Muscle of leg (tissue), 11 donors: ENCODE measurements around the gene HNMT. TPM values are rescaled to one million over a fixed set of nuclear protein-coding genes. Genes with fewer than 3 reads are reported as not detected.

ENCODE experiments used
- DNase-seq: peaks from one replicate; pipeline ENCODE4 v3.0.0; 2013
- H3K27ac ChIP-seq: one replicate; pipeline ENCODE4 v1.5.1; 2013; ENCODE audit warnings: mild to moderate bottlenecking, low read length, control low read depth
- H3K27me3 ChIP-seq: one replicate; pipeline ENCODE4 v1.6.1; 2013; ENCODE audit warnings: low read length; ENCODE audit not compliant: control insufficient read depth, insufficient read depth
- H3K36me3 ChIP-seq: one replicate; pipeline ENCODE4 v1.6.1; 2013; ENCODE audit warnings: low read length; ENCODE audit not compliant: control insufficient read depth, insufficient read depth
- H3K4me1 ChIP-seq: one replicate; pipeline ENCODE4 v1.6.1; 2013; ENCODE audit warnings: low read length; ENCODE audit not compliant: control insufficient read depth, insufficient read depth
- H3K4me3 ChIP-seq: one replicate; pipeline ENCODE4 v1.5.1; 2013; ENCODE audit warnings: low read length, control low read depth
- H3K9me3 ChIP-seq: replicated peaks from 2 replicates; pipeline ENCODE4 v1.6.1; 2013; ENCODE audit warnings: low read depth, low read length; ENCODE audit not compliant: control insufficient read depth
- WGBS: methylation state at CpG from one replicate; pipeline ENCODE4 v1.1.5; 2013; ENCODE audit warnings: missing lambda C conversion rate; ENCODE audit not compliant: insufficient coverage; 5-methylcytosine and 5-hydroxymethylcytosine counted together
- polyA plus RNA-seq, 8 donors: library from polyadenylated mRNA; unstranded; fragments of 120-200 nt; gene quantifications; one replicate each; pipeline versions ENCODE4 v1.2.1 to v1.2.3, GENCODE V29; 2013; ENCODE audit warnings: inconsistent platforms in 1 of 8, low replicate concordance in 1 of 8; ENCODE audit not compliant: insufficient read length in 8 of 8, insufficient read depth in 1 of 8
- total RNA-seq: library from RNA; stranded (reverse); fragments of 120-200 nt; gene quantifications from one replicate; pipeline ENCODE4 v1.2.4, GENCODE V29; 2013

HNMT gene
- total and polyA plus RNA-seq, 9 donors: 16.3 to 37.7 (median 23.5) TPM

GRCh38 chr2:137930146-137930545, 34.1 kb upstream of the HNMT start:
- H3K4me1 ChIP-seq: no peaks in the 10 kb centered on the region
- no peaks in the 10 kb centered on the region for H3K36me3 ChIP-seq
- WGBS: no CpG with 5 or more reads among the region's 3 CpGs
- H3K27ac ChIP-seq: no peak overlapping the region
- no peak for DNase-seq
- H3K9me3 ChIP-seq: no peaks in the 10 kb centered on the region
- H3K27me3 ChIP-seq: no peaks in the 10 kb centered on the region
- no peak overlapping the region for H3K4me3 ChIP-seq

DNA sequence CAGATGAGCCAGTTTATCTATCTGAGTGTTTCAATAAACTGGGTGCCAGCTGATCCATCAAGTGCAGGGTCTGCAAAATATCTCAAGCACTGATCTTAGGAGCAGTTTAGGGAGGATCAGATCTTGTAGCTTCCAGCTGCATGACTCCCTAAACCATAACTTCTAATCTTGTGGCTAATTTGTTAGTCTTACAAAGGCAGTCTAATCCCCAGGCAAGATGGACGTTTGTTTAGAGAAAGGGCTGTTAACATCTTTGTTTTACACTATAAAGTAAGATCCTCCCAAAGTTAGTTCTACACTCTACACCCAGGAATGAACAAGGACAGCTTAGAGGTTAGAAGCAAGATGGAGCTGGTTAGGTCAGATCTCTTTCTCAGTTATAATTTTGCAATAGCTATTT, 28.7 kb upstream of the HNMT start:
- no CpG with 5 or more reads among the region's 1 CpG for WGBS
- no peaks in the 10 kb centered on the region for H3K36me3 ChIP-seq
- H3K27me3 ChIP-seq: no peaks in the 10 kb centered on the region

DNA sequence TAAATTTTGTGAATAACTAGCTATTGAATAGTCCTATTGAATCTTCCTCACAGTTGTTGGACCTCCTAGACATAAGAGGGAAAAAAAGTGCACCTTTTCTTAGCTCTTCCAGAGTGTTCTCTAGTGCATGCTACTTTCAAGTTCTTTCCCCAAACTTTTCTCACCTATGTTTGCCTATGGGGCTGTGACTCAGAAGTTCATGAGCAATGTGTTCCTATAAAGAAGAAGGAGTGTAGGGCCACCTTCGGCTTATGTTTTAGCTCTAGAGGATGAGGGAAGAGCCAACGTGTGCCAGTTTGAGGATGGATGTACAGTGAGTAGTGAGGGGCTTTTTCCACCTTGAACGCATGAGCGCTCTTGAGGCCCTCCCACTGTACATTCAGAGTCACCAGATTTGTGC, 27.0 kb upstream of the HNMT start:
- no peaks in the 10 kb centered on the region for H3K9me3 ChIP-seq
- no peak for DNase-seq
- H3K36me3 ChIP-seq: no peaks in the 10 kb centered on the region
- no peaks in the 10 kb centered on the region for H3K4me1 ChIP-seq
- no peak overlapping the region for H3K4me3 ChIP-seq
- H3K27ac ChIP-seq: no peak overlapping the region
- no CpG with 5 or more reads among the region's 4 CpGs for WGBS
- H3K27me3 ChIP-seq: no peaks in the 10 kb centered on the region

More for the DNA sequence above, 28.7 kb upstream of the HNMT start:
- no peak for DNase-seq
- Histone ChIP-seq H3K27ac (no peak overlapping the region), H3K9me3 (no peaks in the 10 kb centered on the region), H3K4me1 (no peaks in the 10 kb centered on the region), H3K4me3 (no peak overlapping the region)

- no CpG with 5 or more reads among the region's 3 CpGs for WGBS
- H3K27ac ChIP-seq: no peak overlapping the region
Observed at GRCh38 chr2:137937778-137938177, 26.5 kb upstream of the HNMT start.

GRCh38 chr2:137938204-137938603, 26.1 kb upstream of the HNMT start:
- H3K27me3 ChIP-seq: no peaks in the 10 kb centered on the region
- 40% methylated on average over 1 of the region's 4 CpGs for WGBS
- DNase-seq: peak; percentile 19
- H3K36me3 ChIP-seq: no peaks in the 10 kb centered on the region
- no peaks in the 10 kb centered on the region for H3K9me3 ChIP-seq
- H3K4me3 ChIP-seq: no peak overlapping the region
- H3K4me1 ChIP-seq: no peaks in the 10 kb centered on the region
- H3K27ac ChIP-seq: no peak overlapping the region

More at GRCh38 chr2:137937778-137938177, 26.5 kb upstream of the HNMT start:
- no peaks in the 10 kb centered on the region for H3K4me1 ChIP-seq
- no peak for DNase-seq
- no peak overlapping the region for H3K4me3 ChIP-seq
- no peaks in the 10 kb centered on the region for H3K9me3 ChIP-seq
- H3K36me3 ChIP-seq: no peaks in the 10 kb centered on the region
- H3K27me3 ChIP-seq: no peaks in the 10 kb centered on the region

- WGBS: 100% methylated on average over 1 of the region's 1 CpG
- no peaks in the 10 kb centered on the region for H3K9me3 ChIP-seq
- H3K4me3 ChIP-seq: no peak overlapping the region
- H3K4me1 ChIP-seq: no peaks in the 10 kb centered on the region
- no peaks in the 10 kb centered on the region for H3K36me3 ChIP-seq
- no peak for DNase-seq
- no peaks in the 10 kb centered on the region for H3K27me3 ChIP-seq
- H3K27ac ChIP-seq: no peak overlapping the region
Observed at GRCh38 chr2:137939026-137939425, 25.2 kb upstream of the HNMT start.

DNA sequence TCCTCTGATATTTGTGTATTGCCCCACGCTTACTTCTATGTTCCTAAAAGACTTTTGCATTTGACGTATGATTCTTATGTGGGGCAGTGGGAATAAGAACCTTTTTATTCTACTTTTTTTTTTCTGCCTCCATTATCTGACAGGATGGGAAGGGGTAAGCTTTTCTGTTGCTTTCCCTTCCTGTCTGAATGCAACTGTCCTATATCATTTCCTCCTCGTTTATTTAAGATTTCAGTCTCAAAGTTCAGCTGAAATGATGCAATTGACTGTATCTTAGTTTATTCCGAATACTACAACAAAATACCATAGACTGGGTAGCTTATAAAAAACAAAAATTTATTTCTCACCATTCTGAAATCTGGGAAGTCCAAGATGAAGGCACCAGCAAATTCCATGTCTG, 24.1 kb upstream of the HNMT start:
- H3K4me1 ChIP-seq: no peaks in the 10 kb centered on the region

DNA sequence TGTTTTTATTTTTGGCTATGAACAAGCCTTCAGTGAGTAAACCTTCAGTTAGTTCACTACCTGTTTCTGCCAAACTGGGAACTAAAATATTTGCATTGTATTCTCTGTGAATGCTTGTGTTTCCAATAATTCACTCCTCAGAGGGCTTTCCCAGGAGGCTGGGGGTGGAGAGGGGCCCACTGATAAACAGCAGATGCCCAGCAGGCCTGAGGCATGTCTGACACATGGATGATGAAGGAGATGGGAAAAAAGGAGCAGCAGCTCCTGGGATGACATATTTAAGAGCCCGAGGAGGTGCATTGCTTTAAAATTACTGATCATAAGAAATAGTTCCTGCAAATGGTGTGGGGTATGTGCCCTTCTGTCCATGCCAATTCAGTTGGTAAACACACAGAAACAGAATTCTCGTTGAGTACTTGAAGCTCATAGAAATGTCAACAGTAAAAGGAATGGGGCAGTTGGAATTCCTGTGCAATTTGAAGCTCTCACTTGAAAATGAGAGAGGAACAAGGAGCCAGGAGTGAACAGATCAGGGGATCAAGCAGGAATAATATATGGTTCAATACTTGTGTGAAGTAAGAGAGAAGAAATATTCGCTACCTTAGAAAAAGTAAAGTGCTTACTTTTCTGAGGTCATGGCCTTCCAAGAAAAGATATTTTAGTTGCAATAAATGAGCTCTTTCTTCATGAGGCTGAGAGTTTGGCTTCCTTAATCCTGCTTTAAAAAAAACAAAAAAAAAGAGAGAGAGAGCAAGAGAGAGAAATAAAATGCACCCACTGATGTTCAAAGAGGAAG, 22.0 kb upstream of the HNMT start:
- Histone ChIP-seq H3K27ac (no peak overlapping the region), H3K27me3 (no peaks in the 10 kb centered on the region), H3K36me3 (no peaks in the 10 kb centered on the region), H3K9me3 (no peaks in the 10 kb centered on the region), H3K4me1 (no peaks in the 10 kb centered on the region), H3K4me3 (no peak overlapping the region)
- DNase-seq: no peak
- WGBS: 36% methylated on average over 1 of the region's 3 CpGs

More for the DNA sequence above, 24.1 kb upstream of the HNMT start:
- no peak for DNase-seq
- Histone ChIP-seq H3K4me3 (no peak overlapping the region), H3K27ac (no peak overlapping the region), H3K9me3 (no peaks in the 10 kb centered on the region), H3K36me3 (no peaks in the 10 kb centered on the region), H3K27me3 (no peaks in the 10 kb centered on the region)
- no CpG with 5 or more reads among the region's 4 CpGs for WGBS

- no peak for DNase-seq
- no peaks in the 10 kb centered on the region for H3K4me1 ChIP-seq
- whole genome bisulfite sequencing: 86% methylated on average over 4 of the region's 6 CpGs
- H3K4me3 ChIP-seq: no peak overlapping the region
- no peaks in the 10 kb centered on the region for H3K9me3 ChIP-seq
- H3K27ac ChIP-seq: no peak overlapping the region
- H3K36me3 ChIP-seq: no peaks in the 10 kb centered on the region
- H3K27me3 ChIP-seq: no peaks in the 10 kb centered on the region
Observed at GRCh38 chr2:137942833-137943677, 21.2 kb upstream of the HNMT start.

DNA sequence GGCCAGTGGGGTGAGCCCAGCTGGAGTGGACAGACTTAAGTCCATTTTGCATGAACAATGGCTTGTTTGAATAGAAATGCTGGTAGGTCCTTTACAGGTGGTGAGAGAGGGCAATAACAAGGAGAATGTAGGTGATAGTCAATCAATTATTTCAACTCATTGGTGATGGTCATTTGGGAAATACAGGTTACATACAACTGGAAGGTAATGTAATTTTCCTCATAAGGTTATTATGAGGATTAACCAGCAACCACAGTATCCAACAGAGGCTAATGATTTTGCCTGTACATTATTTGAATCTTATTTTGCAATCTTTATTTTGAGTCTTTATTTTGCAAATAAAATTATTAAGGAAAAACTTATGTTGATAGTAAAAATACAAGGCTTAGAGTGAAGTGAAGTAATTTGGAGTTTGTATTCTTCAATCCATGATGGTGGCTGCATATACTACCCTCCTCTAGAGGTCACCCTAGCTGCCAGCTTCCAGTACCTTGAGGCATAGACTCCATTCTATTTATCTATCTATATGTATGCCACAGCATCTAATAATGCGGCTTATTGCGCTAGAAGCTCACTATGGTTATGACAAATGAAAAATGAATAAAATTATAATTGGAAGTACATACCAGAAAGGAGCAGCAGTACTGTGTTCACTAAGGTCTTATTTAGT, 20.5 kb upstream of the HNMT start:
- no peak for DNase-seq
- Histone ChIP-seq H3K4me3 (no peak overlapping the region), H3K4me1 (no peaks in the 10 kb centered on the region), H3K9me3 (no peaks in the 10 kb centered on the region), H3K27ac (no peak overlapping the region), H3K27me3 (no peaks in the 10 kb centered on the region), H3K36me3 (no peaks in the 10 kb centered on the region)
- no CpG with 5 or more reads among the region's 2 CpGs for WGBS
